K562 (cell line): ENCODE data around the gene SLC2A10. TPM values are rescaled to one million over a fixed set of nuclear protein-coding genes. Genes with fewer than 3 reads are reported as not detected.

Experiments used
- ATAC-seq: fragments of 200-7000 bp; cut with Tn5 transposase; 3 replicates; pipeline ENCODE4 v1.9.1; 2020; ENCODE audit warnings: moderate library complexity
- BruUV-seq: library from RNA; stranded (reverse); fragments of 400-500 nt; replicated peaks from 2 replicates; lab custom pipeline; 2021; lab: Mats Ljungman, UMichigan
- CTCF ChIA-PET: fragments of 300-600 bp; formaldehyde crosslinking; extraction: SDS; loops from one replicate; lab custom pipeline; 2021; ENCODE audit warnings: low intra/inter-chr PET ratio; lab: Yijun Ruan, JAX
- POLR2A ChIA-PET: fragments of 300-600, 350-650 bp; sonication (Branson Sonifier 250); formaldehyde crosslinking; extraction: SDS; loops from one replicate; lab custom pipeline; 2021; ENCODE audit warnings: antibody characterized with exemption, inconsistent platforms; lab: Yijun Ruan, JAX
- DNase-seq, 4 experiments: peaks; one replicate each; pipeline versions ENCODE4 v3.0.0 to v3.0.0-alpha.2; 2011 to 2018; ENCODE audit warnings: low spot score in 3 of 4, mixed read lengths in 3 of 4; ENCODE audit errors: extremely low read depth in 1 of 4
- FAIRE-seq: peaks from 2 replicates; lab custom pipeline; 2011; peaks lifted over from hg19 to GRCh38; lab: Jason Lieb, UNC
- H2AFZ ChIP-seq: 2 replicates; pipeline ENCODE4 v1.6.0; 2011; ENCODE audit warnings: low read depth, low read length, control low read depth, inconsistent platforms
- H3K27ac ChIP-seq: fragments of 200-600 bp; 3 replicates; pipeline ENCODE4 v1.8.0; 2011; ENCODE audit warnings: low read depth, mild to moderate bottlenecking, control low read depth, inconsistent platforms, low read length, moderate library complexity, mixed read lengths; ENCODE audit errors: extremely low read depth
- H3K27me3 ChIP-seq, 2 experiments: fragments of 300-600 bp in 1 of 2; 2 replicates in 1 of 2; 3 replicates in 1 of 2; pipeline versions ENCODE4 v1.6.0 to v1.8.0; 2011; ENCODE audit warnings: inconsistent platforms in 2 of 2, low read length in 2 of 2, mild to moderate bottlenecking in 1 of 2, mixed read lengths in 1 of 2, moderate library complexity in 1 of 2; ENCODE audit not compliant: control insufficient read depth in 2 of 2, insufficient read depth in 2 of 2
- H3K36me3 ChIP-seq: fragments of 300-600 bp; 3 replicates; pipeline ENCODE4 v1.8.0; 2011; ENCODE audit warnings: mild to moderate bottlenecking, low read length, inconsistent platforms; ENCODE audit not compliant: control insufficient read depth, insufficient read depth
- H3K4me1 ChIP-seq, 2 experiments: fragments of 200-600 bp in 1 of 2; replicated peaks in 1 of 2; 2 replicates in 1 of 2; 3 replicates in 1 of 2; pipeline versions ENCODE4 v1.5.1 to v1.8.0; 2011; ENCODE audit warnings: inconsistent platforms in 2 of 2, low read length in 2 of 2, mild to moderate bottlenecking in 1 of 2, mixed read lengths in 1 of 2, moderate library complexity in 1 of 2; ENCODE audit not compliant: control insufficient read depth in 2 of 2, insufficient read depth in 2 of 2
- H3K4me2 ChIP-seq: 2 replicates; pipeline ENCODE4 v1.6.1; 2011; ENCODE audit warnings: low read length, control low read depth, inconsistent platforms, mixed read lengths; ENCODE audit not compliant: insufficient read depth
- H3K4me3 ChIP-seq: fragments of 200-600 bp; sonication (generic), shearing (Covaris generic); 2 replicates; pipeline ENCODE4 v1.5.1; 2016; ENCODE audit warnings: control low read depth, inconsistent platforms
- H3K79me2 ChIP-seq: fragments of 200-600 bp; 3 replicates; pipeline ENCODE4 v1.8.0; 2011; ENCODE audit warnings: low read length, inconsistent platforms; ENCODE audit not compliant: control insufficient read depth, insufficient read depth
- H3K9ac ChIP-seq, 2 experiments: 2 replicates each; pipeline versions ENCODE4 v1.6.0 to v1.6.1; 2011; ENCODE audit warnings: low read depth in 2 of 2, low read length in 2 of 2, control low read depth in 1 of 2, inconsistent platforms in 1 of 2, mild to moderate bottlenecking in 1 of 2, mixed read lengths in 1 of 2; ENCODE audit not compliant: insufficient read depth in 1 of 2
- H3K9me1 ChIP-seq: one replicate; pipeline ENCODE4 v1.6.0; 2011; ENCODE audit warnings: inconsistent platforms, mild to moderate bottlenecking, low read length, moderate library complexity; ENCODE audit not compliant: control insufficient read depth, insufficient read depth
- H3K9me3 ChIP-seq: replicated peaks from 2 replicates; pipeline ENCODE4 v1.5.1; 2011; ENCODE audit warnings: low read depth, low read length, inconsistent platforms; ENCODE audit not compliant: control insufficient read depth, insufficient read depth
- H4K20me1 ChIP-seq: replicated peaks from 2 replicates; pipeline ENCODE4 v1.6.1; 2011; ENCODE audit warnings: low read length, inconsistent platforms, mixed read lengths; ENCODE audit not compliant: control insufficient read depth, insufficient read depth
- CTCF ChIP-seq, 3 experiments: IDR thresholded peaks in 2 of 3; conservative IDR thresholded peaks in 1 of 3; 2 replicates each; pipeline ENCODE4 v1.5.1; 2011 to 2012; ENCODE audit warnings: low read length in 3 of 3, mild to moderate bottlenecking in 3 of 3, control low read depth in 2 of 3, improper control_type of control experiment in 1 of 3, inconsistent platforms in 1 of 3, low read depth in 1 of 3, mixed read lengths in 1 of 3, moderate library complexity in 1 of 3; ENCODE audit not compliant: insufficient read depth in 2 of 3
- DEAF1 ChIP-seq: fragments of 450-650 bp; formaldehyde crosslinking; IDR thresholded peaks from 2 replicates; pipeline ENCODE4 v1.4.0; 2020; ENCODE audit warnings: mild to moderate bottlenecking, moderate library complexity
- NFYB ChIP-seq: IDR thresholded peaks from 2 replicates; pipeline ENCODE4 v1.6.1; 2011; ENCODE audit warnings: mild to moderate bottlenecking, moderate library complexity; ENCODE audit not compliant: insufficient read length; ENCODE audit errors: extremely low read depth
- RAD21 ChIP-seq, 2 experiments: fragments of 250-450 bp in 1 of 2; fragments of 450-650 bp in 1 of 2; sonication (Bioruptor Pico) in 1 of 2; formaldehyde crosslinking in 1 of 2; IDR thresholded peaks in 1 of 2; conservative IDR thresholded peaks in 1 of 2; 2 replicates each; pipeline versions ENCODE4 v1.4.0 to v1.8.0; 2020 to 2022; ENCODE audit warnings: mild to moderate bottlenecking in 2 of 2, moderate library complexity in 1 of 2
- ZNF140 ChIP-seq: fragments of 250-450 bp; sonication (Bioruptor Pico); IDR thresholded peaks from 2 replicates; pipeline ENCODE4 v1.8.0; 2021; ENCODE audit warnings: moderate library complexity, mild to moderate bottlenecking, inconsistent platforms
- WGBS: fragments of 100-300 bp; shearing (Covaris generic); methylation state at CpG from one replicate; pipeline ENCODE4 v1.1.6; 2016; ENCODE audit warnings: low coverage, mixed read lengths; ENCODE audit not compliant: insufficient coverage; ENCODE audit errors: missing lambda C conversion rate; 5-methylcytosine and 5-hydroxymethylcytosine counted together
- in situ Hi-C: fragments of 300-500 bp; cut with MboI; formaldehyde crosslinking; loops from 4 replicates; pipeline ENCODE4 v1.15.0; 2018; ENCODE audit warnings: inconsistent platforms, mixed read lengths
- intact Hi-C: fragments of 100-400 bp; cut with micrococcal nuclease; formaldehyde crosslinking; loops from 2 replicates; pipeline ENCODE4 v1.14.2; 2022
- polyA plus RNA-seq, 8 experiments: library from polyadenylated mRNA; depleted of rRNA in 4 of 8; stranded (reverse) in 5 of 8; unstranded in 3 of 8; fragments of >200 nt; fragmentation: Nextera tagmentation in 2 of 8; fragmentation: Illumina TruSeq in 1 of 8; extraction: Ambion mirVana in 2 of 8; extraction: Trizol in 1 of 8; gene quantifications; 2 replicates each; pipeline versions ENCODE4 v1.2.1 to v1.2.3, GENCODE V29; 2011 to 2014; ENCODE audit warnings: inconsistent platforms in 1 of 8, missing spikeins in 1 of 8
- total RNA-seq, 7 experiments: library from RNA; depleted of rRNA in 6 of 7; stranded (reverse); fragments of >200 nt in 6 of 7; fragmentation: Illumina TruSeq in 2 of 7; extraction: Trizol in 2 of 7; gene quantifications; 2 replicates each; pipeline versions ENCODE4 v1.2.1 to v1.2.3, GENCODE V29; 2011 to 2021; ENCODE audit warnings: low replicate concordance in 1 of 7

The SLC2A10 gene
- total and polyA plus RNA-seq, 9 of the 15 experiments (the other 6 are each of a cell fraction or from before 2014, with no cell fraction given), result 0.01 to 1.8 (median 0.10) TPM

- WGBS, result under 1% methylated on average over 9 of the region's 9 CpGs
- Histone ChIP-seq H3K36me3 (no peaks in the 10 kb centered on the region), H3K4me2 (no peak overlapping the region), H3K9ac (no peak overlapping the region), H3K27ac (no peak overlapping the region), H3K4me3 (no peak overlapping the region), H3K4me1 (peaks cover 0 to 2% of the 10 kb centered on the region in 2 experiments; a peak in 1 of 5 replicates), H3K79me2 (no peaks in the 10 kb centered on the region), H3K27me3 (peaks cover 7 to 13% of the 10 kb centered on the region in 2 experiments; a peak in 4 of 5 replicates), H3K9me3 (no peaks in the 10 kb centered on the region), H3K9me1 (no peaks in the 10 kb centered on the region), H4K20me1 (no peaks in the 10 kb centered on the region), H2AFZ (no peak overlapping the region)
- no TSS peak for BruUV-seq
- CTCF ChIA-PET, result interaction anchor here (1.8 kb wide), 1 partner anchor 1869 kb away, joined by 6 read pairs; no protein-coding TSS in a partner anchor
- POLR2A ChIA-PET, result no interaction called here
- DNase-seq (peak; percentile 18 to 55 (median 31)), ATAC-seq (peak; percentile 48; the same call in 2 of the 3 replicates), FAIRE-seq (no peak)
- intact Hi-C loops, result loop anchor here (5.0 kb wide), 1 partner anchor 630 kb away; no protein-coding TSS in a partner anchor
- in situ Hi-C loops, result loop anchor here (10.0 to 25.0 kb wide), 2 partner anchors 403 to 635 kb away; no protein-coding TSS in a partner anchor
- TF ChIP-seq ZNF140 (CRISPR knock-in tag), result no peak
- peak; percentile 58 for TF ChIP-seq NFYB
Observed at GRCh38 chr20:46751856-46752255, 42.4 kb downstream of the SLC2A10 start.

GRCh38 chr20:46752728-46753127, 43.3 kb downstream of the SLC2A10 start:
- H3K9me1 ChIP-seq, result no peaks in the 10 kb centered on the region
- WGBS, result 6% methylated on average over 10 of the region's 10 CpGs
- H4K20me1 ChIP-seq, result no peaks in the 10 kb centered on the region
- H2AFZ ChIP-seq, result no peak overlapping the region
- peak; percentile 62 for ATAC-seq
- BruUV-seq, result no TSS peak
- ChIA-PET CTCF (interaction anchor here (1.8 kb wide), 1 partner anchor 1868 kb away, joined by 6 read pairs; no protein-coding TSS in a partner anchor), POLR2A (no interaction called here)
- peak; percentile 85 for FAIRE-seq
- in situ Hi-C loops (loop anchor here (10.0 to 25.0 kb wide), 2 partner anchors 402 to 635 kb away; no protein-coding TSS in a partner anchor), intact Hi-C loops (loop anchor here (5.0 kb wide), 1 partner anchor 630 kb away; no protein-coding TSS in a partner anchor)
- no peaks in the 10 kb centered on the region for H3K36me3 ChIP-seq
- H3K27ac ChIP-seq, result no peak overlapping the region
- DNase-seq, result peak; percentile 41 to 70 (median 52)
- H3K4me1 ChIP-seq, result peaks cover 2 to 4% of the 10 kb centered on the region in 2 experiments; a peak in 3 of 5 replicates
- H3K9ac ChIP-seq, result no peak overlapping the region
- no peaks in the 10 kb centered on the region for H3K9me3 ChIP-seq
- no peak overlapping the region for H3K4me2 ChIP-seq
- H3K27me3 ChIP-seq, result peaks cover 7 to 13% of the 10 kb centered on the region in 2 experiments; a peak in 4 of 5 replicates
- H3K79me2 ChIP-seq, result no peaks in the 10 kb centered on the region
- no peak overlapping the region for H3K4me3 ChIP-seq
- TF ChIP-seq RAD21 (CRISPR knock-in tag; conservative IDR thresholded peaks at IDR 0.05 in 1 of 2, IDR thresholded peaks at IDR 0.05 in 1 of 2), result peak; percentile 30 to 65; a peak in 3 of 4 replicates
- peak; percentile 64 to 78 (median 76) for TF ChIP-seq CTCF (IDR thresholded peaks at IDR 0.05 in 2 of 3, conservative IDR thresholded peaks at IDR 0.05 in 1 of 3; ENCODE audit: insufficient read depth in 2 of 3, low read depth in 1 of 3, low read length in 3 of 3)
- TF ChIP-seq DEAF1 (CRISPR knock-in tag), result peak; percentile 27; the same call in 1 of the 2 replicates
